AG08396 (cell line): ENCODE data around the gene DIS3L2.
"Not testable (repeated sequence)": the region's sequence is repeated elsewhere in the genome, so short reads cannot be mapped to it uniquely, and the experiment has no call there.

ENCODE experiments used
- DNase-seq: peaks from one replicate; pipeline ENCODE4 v3.0.0; 2012; ENCODE audit warnings: low spot score, mixed read lengths

DIS3L2 gene

GRCh38 chr2:232321156-232321816 lies 359.8 kb downstream of the DIS3L2 start:
- DNase-seq = no peak

- no peak for DNase-seq
Observed at GRCh38 chr2:232321817-232322559, 360.5 kb downstream of the DIS3L2 start.

GRCh38 chr2:232322560-232323327 lies 361.2 kb downstream of the DIS3L2 start:
- no peak for DNase-seq

- DNase-seq = no peak
Observed at GRCh38 chr2:232323328-232323650, 361.8 kb downstream of the DIS3L2 start.

- not testable (repeated sequence) for DNase-seq
Observed at GRCh38 chr2:232323967-232324366, 362.5 kb downstream of the DIS3L2 start.

GRCh38 chr2:232324778-232325177 lies 363.3 kb downstream of the DIS3L2 start:
- no peak for DNase-seq

- no peak for DNase-seq
Observed at GRCh38 chr2:232325324-232326273, 364.1 kb downstream of the DIS3L2 start.

GRCh38 chr2:232326274-232327104 lies 365.0 kb downstream of the DIS3L2 start:
- not testable (repeated sequence) for DNase-seq

GRCh38 chr2:232327105-232328031 lies 365.9 kb downstream of the DIS3L2 start:
- peak; percentile 86 for DNase-seq

- DNase-seq = no peak
Observed at GRCh38 chr2:232328032-232328422, 366.5 kb downstream of the DIS3L2 start.

- DNase-seq = no peak
Observed at GRCh38 chr2:232328516-232329460, 367.3 kb downstream of the DIS3L2 start.

GRCh38 chr2:232329716-232330067 lies 368.2 kb downstream of the DIS3L2 start:
- DNase-seq = no peak

- no peak for DNase-seq
Observed at GRCh38 chr2:232330068-232330999, 368.8 kb downstream of the DIS3L2 start.

- not testable (repeated sequence) for DNase-seq
Observed at GRCh38 chr2:232331061-232331460, 369.5 kb downstream of the DIS3L2 start.

GRCh38 chr2:232331641-232332040 lies 370.1 kb downstream of the DIS3L2 start:
- DNase-seq = not testable (repeated sequence)

GRCh38 chr2:232332244-232332939 lies 370.9 kb downstream of the DIS3L2 start:
- DNase-seq = not testable (repeated sequence)

- no peak for DNase-seq
Observed at GRCh38 chr2:232332940-232333259, 371.4 kb downstream of the DIS3L2 start.
